ENCODE results near the gene MANSC4.
A peak's percentile ranks its signal among the peaks of the same experiment; 100 is the strongest.
"Not testable (repeated sequence)": the region's sequence is repeated elsewhere in the genome, so short reads cannot be mapped to it uniquely, and the experiment has no call there.

The MANSC4 gene

DNA sequence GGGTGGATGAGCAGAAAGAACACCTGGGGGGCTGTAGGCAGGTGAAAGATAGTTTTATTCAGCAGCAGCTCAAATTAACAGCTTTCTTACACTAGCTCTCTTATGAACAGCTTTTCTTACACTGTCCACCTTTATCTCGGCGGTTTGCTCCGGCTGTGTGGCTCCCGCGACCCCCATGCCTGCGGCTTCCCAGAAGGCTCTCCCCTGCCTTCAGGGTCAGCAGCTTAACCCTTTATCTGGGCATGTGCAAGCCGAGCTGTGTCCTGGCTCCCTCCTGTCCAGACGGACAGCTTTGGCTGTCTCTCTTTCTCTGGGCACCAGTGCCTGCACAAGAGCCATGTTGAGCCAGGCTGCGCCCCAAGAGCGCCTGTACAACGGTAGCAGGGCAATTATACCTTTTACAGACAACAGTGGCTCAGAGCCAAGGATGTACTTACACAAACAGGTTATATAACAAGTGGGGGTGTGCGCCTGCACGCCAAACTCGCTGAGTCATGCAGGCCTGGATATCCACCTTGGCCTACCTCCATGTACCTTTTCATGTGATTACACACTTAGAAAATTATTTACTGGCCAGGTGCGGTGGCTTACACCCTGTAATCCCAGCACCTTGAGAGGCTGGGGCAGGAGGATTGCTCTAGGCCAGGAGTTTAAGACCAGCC is 28.5 kb downstream of the MANSC4 start:
- peak; percentile 30 for DNase-seq (ENCODE audit: low spot score)

DNA sequence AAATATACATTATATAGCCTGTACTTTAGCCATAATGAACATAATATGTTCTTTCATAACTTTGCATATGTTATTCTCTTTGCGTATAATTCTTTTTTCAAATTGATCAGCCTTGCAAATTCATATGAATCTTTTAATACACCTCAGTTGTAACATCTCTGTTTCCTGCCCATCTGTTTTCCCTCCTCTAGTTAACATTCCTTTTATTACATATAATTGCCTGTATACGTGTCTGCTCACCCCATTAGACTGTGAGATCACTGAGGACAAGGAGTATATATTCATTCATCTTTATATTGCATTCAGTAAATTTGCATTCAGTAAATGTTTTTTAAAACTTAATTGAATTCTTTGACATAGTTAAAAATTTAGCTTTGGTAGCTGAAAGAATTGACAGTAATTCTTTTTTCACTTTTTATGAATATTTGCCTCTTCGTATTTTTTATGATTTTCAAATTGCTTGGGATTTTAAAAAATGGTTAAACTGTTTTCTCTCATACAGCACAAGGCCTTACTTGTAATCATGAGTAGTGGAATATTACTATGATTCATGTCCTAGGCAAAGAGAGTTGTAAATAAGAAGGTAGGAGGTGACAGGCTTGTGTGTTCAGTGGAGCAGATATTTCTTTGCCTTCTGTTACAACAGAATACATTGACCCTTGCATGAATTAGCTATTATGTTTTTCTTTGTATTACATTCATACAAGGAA is 32.8 kb downstream of the MANSC4 start:
- no peak for DNase-seq (ENCODE audit: low spot score)

DNA sequence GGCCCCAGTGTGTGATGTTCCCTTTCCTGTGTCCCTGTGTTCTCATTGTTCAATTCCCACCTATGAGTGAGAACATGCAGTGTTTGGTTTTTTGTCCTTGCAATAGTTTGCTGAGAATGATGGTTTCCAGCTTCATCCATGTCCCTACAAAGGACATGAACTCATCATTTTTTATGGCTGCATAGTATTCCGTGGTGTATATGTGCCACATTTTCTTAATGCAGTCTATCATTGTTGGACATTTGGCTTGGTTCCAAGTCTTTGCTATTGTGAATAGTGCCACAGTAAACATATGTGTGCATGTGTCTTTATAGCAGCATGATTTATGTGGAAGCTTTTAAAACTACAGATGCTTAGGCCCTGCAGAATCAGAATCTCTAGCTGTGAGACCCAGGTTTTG is 34.3 kb downstream of the MANSC4 start:
- DNase-seq (ENCODE audit: low spot score), result not testable (repeated sequence)

DNA sequence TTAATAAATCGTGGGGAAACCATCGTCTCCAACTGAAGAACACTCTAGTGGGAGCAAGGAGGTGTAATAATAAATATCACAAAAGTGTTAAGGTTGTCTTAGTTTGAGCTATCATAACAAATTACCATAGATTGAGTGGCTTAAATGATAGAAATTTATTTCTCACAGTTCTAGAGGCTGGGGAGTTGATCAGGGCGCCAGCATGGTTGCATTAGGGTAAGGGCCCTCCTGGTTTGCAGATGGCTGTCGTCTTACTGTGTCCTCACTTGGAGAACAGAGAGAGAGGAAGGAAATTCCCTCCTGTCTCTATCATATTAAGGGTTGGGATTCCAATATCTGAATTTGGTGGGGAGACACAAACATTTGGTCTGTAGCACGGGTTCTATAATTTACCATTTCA is 36.4 kb downstream of the MANSC4 start:
- DNase-seq (ENCODE audit: low spot score), result no peak

DNA sequence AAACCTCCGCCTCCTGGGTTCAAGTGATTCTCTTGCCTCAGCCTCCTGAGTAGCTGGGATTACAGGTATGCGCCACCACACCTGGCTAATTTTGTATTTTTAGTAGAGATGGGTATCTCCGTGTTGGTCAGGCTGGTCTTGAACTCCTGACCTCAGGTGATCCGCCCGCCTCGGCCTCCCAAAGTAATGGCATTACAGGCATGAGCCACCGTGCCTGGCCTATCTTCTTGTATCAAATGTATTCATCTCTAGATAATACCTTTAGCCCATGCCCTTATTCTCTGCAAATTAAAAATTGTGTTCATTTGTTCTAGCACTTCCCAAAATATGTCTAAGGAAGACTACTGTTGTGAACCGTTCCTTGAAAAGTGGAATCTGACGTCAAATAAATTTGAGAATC is 45.7 kb downstream of the MANSC4 start:
- not testable (repeated sequence) for DNase-seq (ENCODE audit: low spot score)

DNA sequence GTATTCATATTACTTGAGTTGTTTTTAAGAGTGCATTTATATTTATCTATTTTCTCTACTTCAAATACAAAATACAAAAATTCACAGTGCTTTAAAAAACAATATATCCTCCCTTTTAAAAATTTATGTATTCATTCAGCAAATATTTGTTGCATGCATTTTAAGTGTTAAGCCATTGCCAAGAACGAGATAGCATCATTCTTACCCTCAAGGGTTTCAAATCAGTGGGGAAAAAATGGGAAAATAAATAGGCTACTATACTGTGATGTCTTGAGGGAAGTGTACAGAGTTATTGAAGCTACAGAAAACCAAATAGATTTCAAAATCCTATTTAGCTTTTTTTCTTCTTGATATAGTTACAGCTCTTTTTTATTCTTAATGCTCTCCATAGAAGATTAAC is 46.2 kb downstream of the MANSC4 start:
- DNase-seq (ENCODE audit: low spot score), result no peak

DNA sequence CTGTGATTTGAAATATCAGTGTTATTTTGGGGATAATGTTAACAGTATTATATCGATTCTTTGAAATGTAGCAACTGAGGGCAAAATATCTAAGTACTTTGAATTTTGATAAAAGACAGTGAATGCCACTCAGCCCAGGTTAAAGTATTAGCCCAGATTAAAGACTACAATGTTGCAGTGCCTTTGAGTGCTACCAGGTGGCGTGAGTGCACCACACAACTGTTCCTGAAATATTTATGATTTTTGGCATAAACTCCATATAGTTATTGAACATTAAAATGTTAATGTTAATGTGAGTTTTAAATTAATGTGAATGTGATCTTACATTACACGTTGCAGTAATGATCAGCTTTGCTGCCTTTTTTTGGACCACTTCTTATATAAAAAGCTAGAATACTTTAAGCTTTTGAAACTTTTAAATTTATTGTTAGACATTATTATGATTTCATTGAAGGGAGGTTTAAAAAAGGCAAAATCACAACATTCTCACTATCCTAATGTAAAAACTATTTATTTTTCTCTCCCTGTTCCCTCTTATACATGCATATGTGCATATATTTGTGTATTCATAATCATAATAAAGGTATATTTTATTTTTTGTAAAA is 46.9 kb downstream of the MANSC4 start:
- peak; percentile 59 for DNase-seq (ENCODE audit: low spot score)

DNA sequence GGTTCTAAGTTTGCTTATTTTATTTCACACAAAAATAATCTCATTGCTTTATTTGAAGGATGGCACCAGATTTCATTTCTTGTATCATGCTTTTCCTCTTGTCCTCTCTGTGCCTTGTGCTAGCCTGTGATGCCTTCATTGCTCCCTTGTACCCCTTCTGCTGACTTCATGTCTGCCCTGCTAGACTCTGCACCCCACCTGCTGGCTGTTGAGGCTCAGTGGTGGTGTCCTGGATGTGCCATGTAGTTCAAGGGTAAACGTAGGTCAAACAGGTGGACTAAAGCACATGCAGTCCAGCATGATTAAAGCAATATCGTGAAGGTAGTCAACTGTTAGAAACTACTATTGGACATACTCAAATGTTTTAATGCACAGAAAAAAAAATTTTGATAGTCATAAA is 47.8 kb downstream of the MANSC4 start:
- peak; percentile 49 for DNase-seq (ENCODE audit: low spot score)

DNA sequence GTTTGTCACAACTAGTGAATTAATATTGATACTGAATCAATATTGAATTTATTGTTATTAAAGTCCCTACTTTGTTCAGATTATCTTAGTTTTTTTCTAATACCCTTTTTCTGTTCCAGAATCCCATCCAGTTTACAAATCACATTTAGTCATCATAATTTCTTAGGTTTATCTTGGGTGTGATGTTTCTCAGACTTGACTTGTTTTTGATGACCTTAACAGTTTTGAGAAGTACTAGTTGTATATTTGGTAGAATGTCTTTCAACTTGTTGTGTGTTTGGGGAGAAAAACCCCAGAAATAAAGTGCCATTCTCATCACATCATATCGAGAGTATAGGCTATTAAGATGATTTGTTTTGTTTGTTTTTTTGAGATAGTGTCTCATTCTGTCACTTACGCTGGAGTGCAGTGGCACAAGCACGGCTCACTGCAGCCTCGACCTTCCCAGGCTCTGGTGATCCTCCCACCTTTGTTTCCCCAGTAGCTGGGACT is 49.9 kb downstream of the MANSC4 start:
- DNase-seq (ENCODE audit: low spot score), result no peak

DNA sequence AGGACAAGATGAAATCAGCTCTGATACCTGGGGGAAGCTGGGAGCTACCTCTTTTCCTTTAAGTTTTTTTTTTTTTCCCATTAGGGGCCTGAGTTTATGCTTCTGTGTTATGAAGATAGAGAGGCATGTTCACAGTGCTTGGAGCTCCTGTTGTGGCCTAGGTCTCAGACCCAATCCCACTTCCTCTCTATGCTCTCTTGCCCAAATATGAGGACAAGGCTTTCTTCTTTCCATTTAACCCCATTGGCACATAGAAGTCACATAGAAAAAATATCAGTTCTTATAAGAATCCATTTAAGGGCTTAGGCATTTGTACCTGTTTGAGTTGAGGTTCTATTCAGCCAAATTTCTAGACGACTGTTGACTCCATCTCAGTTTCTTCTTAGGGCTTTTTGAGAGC is 56.8 kb downstream of the MANSC4 start:
- no peak for DNase-seq (ENCODE audit: low spot score)

Measured in SW480 (cell line).